ENCODE data around the gene TRIM8. TPM values are rescaled to one million over a fixed set of nuclear protein-coding genes. Genes with fewer than 3 reads are reported as not detected.
A peak's percentile ranks its signal among the peaks of the same experiment; 100 is the strongest.

The TRIM8 gene
- total and polyA plus RNA-seq, 9 of the 15 experiments (the other 6 are each of a cell fraction or from before 2014, with no cell fraction given) = 1.7 to 26.0 (median 9.1) TPM

- TF ChIP-seq, protein P1, sequence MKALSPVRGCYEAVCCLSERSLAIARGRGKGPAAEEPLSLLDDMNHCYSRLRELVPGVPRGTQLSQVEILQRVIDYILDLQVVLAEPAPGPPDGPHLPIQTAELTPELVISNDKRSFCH (CRISPR knock-in tag; IDR thresholded peaks at IDR 0.05) = no peak
- TF ChIP-seq, protein P1 (tag; IDR thresholded peaks at IDR 0.05) = peak; percentile 40; the same call in 1 of the 2 replicates
- TF ChIP-seq GATAD2B (IDR thresholded peaks at IDR 0.05; ENCODE audit: borderline replicate concordance) (no peak), CBFB (CRISPR knock-in tag; IDR thresholded peaks at IDR 0.05) (no peak), ZNF239 (CRISPR knock-in tag; IDR thresholded peaks at IDR 0.05) (no peak), NR2C1 (IDR thresholded peaks at IDR 0.05) (no peak), NR2C1 (tag; IDR thresholded peaks at IDR 0.05) (no peak), ARHGAP35 (IDR thresholded peaks at IDR 0.05; ENCODE audit: partially characterized antibody) (no peak), HSF4 (CRISPR knock-in tag; IDR thresholded peaks at IDR 0.05; ENCODE audit: borderline replicate concordance) (no peak), OTX1 (CRISPR knock-in tag; IDR thresholded peaks at IDR 0.05) (no peak), JUND (IDR thresholded peaks at IDR 0.05; ENCODE audit: borderline replicate concordance, low read depth, low read length) (peak; percentile 89), JUND (tag; IDR thresholded peaks at IDR 0.05; ENCODE audit: borderline replicate concordance, low read depth, low read length) (peak; percentile 59; the same call in 1 of the 3 replicates), MCM7 (IDR thresholded peaks at IDR 0.05) (no peak), DDX20 (tag; IDR thresholded peaks at IDR 0.05; ENCODE audit: low read depth) (no peak), SOX6 (IDR thresholded peaks at IDR 0.05) (no peak; the same call in 1 of the 2 replicates), KLF16 (IDR thresholded peaks at IDR 0.05) (peak; percentile 84), ZNF146 (CRISPR knock-in tag; IDR thresholded peaks at IDR 0.05; ENCODE audit: unreplicated experiment) (no peak), RNF2 (IDR thresholded peaks at IDR 0.05) (peak; percentile 57; the same call in 1 of the 2 replicates), ZC3H11A (IDR thresholded peaks at IDR 0.05; ENCODE audit: low read depth, low read length) (no peak), ELK3 (CRISPR knock-in tag; IDR thresholded peaks at IDR 0.05) (no peak), HMG20A (CRISPR knock-in tag; conservative IDR thresholded peaks at IDR 0.05) (no peak), NBN (IDR thresholded peaks at IDR 0.05; ENCODE audit: low read depth) (0 out of 2 replicates have a peak, but pooled peaks have one; percentile 30), U2AF2 (optimal IDR thresholded peaks at IDR 0.05; ENCODE audit: low read depth, low read length) (no peak), AFF4 (CRISPR knock-in tag; IDR thresholded peaks at IDR 0.05) (0 out of 2 replicates have a peak, but pooled peaks have one; percentile 23), BRF1 (IDR thresholded peaks at IDR 0.05; ENCODE audit: borderline replicate concordance, extremely low read depth, insufficient read length) (no peak), SUPT5H (IDR thresholded peaks at IDR 0.05) (peak; percentile 49; the same call in 1 of the 2 replicates), BACH1 (tag; IDR thresholded peaks at IDR 0.05) (no peak)
Observed at GRCh38 chr10:102645741-102646609, 1.7 kb downstream of the TRIM8 start (continued).
